Neural progenitor cell (in vitro differentiated cells): ENCODE measurements around the gene TENM3. TPM values are rescaled to one million over a fixed set of nuclear protein-coding genes. Genes with fewer than 3 reads are reported as not detected.

Source experiments
- DNase-seq: peaks from one replicate; pipeline ENCODE4 v3.0.0-alpha.2; 2016; ENCODE audit warnings: low spot score
- H2AFZ ChIP-seq: fragments of 200-600 bp; sonication (generic); replicated peaks from 2 replicates; pipeline ENCODE4 v1.6.1; 2016; ENCODE audit warnings: antibody characterized with exemption
- H3F3A ChIP-seq: fragments of 200-600 bp; sonication (generic); 2 replicates; pipeline ENCODE4 v1.6.1; 2016; ENCODE audit warnings: antibody characterized with exemption, low read depth
- H3K27ac ChIP-seq: fragments of 200-600 bp; sonication (generic); 2 replicates; pipeline ENCODE4 v1.5.1; 2016; ENCODE audit warnings: mild to moderate bottlenecking
- H3K27me3 ChIP-seq: fragments of 200-600 bp; sonication (generic); 2 replicates; pipeline ENCODE4 v1.6.1; 2016; ENCODE audit warnings: mild to moderate bottlenecking, moderate library complexity
- H3K36me3 ChIP-seq: fragments of 200-600 bp; sonication (generic); 2 replicates; pipeline ENCODE4 v1.5.1; 2016
- H3K4me1 ChIP-seq: fragments of 200-600 bp; sonication (generic); 2 replicates; pipeline ENCODE4 v1.6.1; 2016; ENCODE audit warnings: mixed run types
- H3K4me2 ChIP-seq: fragments of 200-600 bp; sonication (generic); 2 replicates; pipeline ENCODE4 v1.6.1; 2016
- H3K4me3 ChIP-seq: fragments of 200-600 bp; sonication (generic); 2 replicates; pipeline ENCODE4 v1.5.1; 2016
- H3K79me2 ChIP-seq: fragments of 200-600 bp; sonication (generic); 2 replicates; pipeline ENCODE4 v1.6.1; 2016; ENCODE audit warnings: low read depth
- H3K9ac ChIP-seq: fragments of 200-600 bp; sonication (generic); 2 replicates; pipeline ENCODE4 v1.6.1; 2016
- H3K9me3 ChIP-seq: fragments of 200-600 bp; sonication (generic); 2 replicates; pipeline ENCODE4 v1.5.1; 2016; ENCODE audit warnings: low read depth
- H4K20me1 ChIP-seq: fragments of 200-600 bp; sonication (generic); 2 replicates; pipeline ENCODE4 v1.6.1; 2016; ENCODE audit warnings: low read depth
- H3K27ac Mint-ChIP-seq: 3 replicates; pipeline ENCODE4 v1.8.0; 2021; ENCODE audit warnings: mixed read lengths
- H3K27me3 Mint-ChIP-seq: 2 replicates; pipeline ENCODE4 v1.8.0; 2022; ENCODE audit warnings: low read depth, mild to moderate bottlenecking, inconsistent platforms, moderate library complexity, mixed read lengths; ENCODE audit not compliant: insufficient read depth
- H3K36me3 Mint-ChIP-seq: 3 replicates; pipeline ENCODE4 v1.8.0; 2021; ENCODE audit warnings: mixed read lengths
- H3K4me1 Mint-ChIP-seq: 3 replicates; pipeline ENCODE4 v1.8.0; 2021; ENCODE audit warnings: mixed read lengths
- H3K4me3 Mint-ChIP-seq: 3 replicates; pipeline ENCODE4 v1.8.0; 2021; ENCODE audit warnings: mild to moderate bottlenecking, moderate library complexity, mixed read lengths
- H3K9me3 Mint-ChIP-seq: 3 replicates; pipeline ENCODE4 v1.8.0; 2020; ENCODE audit warnings: mixed read lengths
- CTCF ChIP-seq: fragments of 200-600 bp; sonication (generic); IDR thresholded peaks from 2 replicates; pipeline ENCODE4 v1.5.1; 2017; ENCODE audit warnings: antibody characterized with exemption, mild to moderate bottlenecking
- EZH2 ChIP-seq: fragments of 200-600 bp; sonication (generic); IDR thresholded peaks from 2 replicates; pipeline ENCODE4 v1.6.1; 2017; ENCODE audit warnings: antibody characterized with exemption, mild to moderate bottlenecking, moderate library complexity
- EZH2phosphoT487 ChIP-seq: fragments of 200-600 bp; sonication (generic); IDR thresholded peaks from 2 replicates; pipeline ENCODE4 v1.6.1; 2017; ENCODE audit warnings: antibody characterized with exemption
- total RNA-seq: library from RNA; depleted of rRNA; stranded (reverse); fragments of >200 nt; gene quantifications from 2 replicates; pipeline ENCODE4 v1.2.3, GENCODE V29; 2015; ENCODE audit warnings: low replicate concordance

TENM3 gene
- total RNA-seq, 1 donor from 2014 or later: 78.7 TPM

DNA sequence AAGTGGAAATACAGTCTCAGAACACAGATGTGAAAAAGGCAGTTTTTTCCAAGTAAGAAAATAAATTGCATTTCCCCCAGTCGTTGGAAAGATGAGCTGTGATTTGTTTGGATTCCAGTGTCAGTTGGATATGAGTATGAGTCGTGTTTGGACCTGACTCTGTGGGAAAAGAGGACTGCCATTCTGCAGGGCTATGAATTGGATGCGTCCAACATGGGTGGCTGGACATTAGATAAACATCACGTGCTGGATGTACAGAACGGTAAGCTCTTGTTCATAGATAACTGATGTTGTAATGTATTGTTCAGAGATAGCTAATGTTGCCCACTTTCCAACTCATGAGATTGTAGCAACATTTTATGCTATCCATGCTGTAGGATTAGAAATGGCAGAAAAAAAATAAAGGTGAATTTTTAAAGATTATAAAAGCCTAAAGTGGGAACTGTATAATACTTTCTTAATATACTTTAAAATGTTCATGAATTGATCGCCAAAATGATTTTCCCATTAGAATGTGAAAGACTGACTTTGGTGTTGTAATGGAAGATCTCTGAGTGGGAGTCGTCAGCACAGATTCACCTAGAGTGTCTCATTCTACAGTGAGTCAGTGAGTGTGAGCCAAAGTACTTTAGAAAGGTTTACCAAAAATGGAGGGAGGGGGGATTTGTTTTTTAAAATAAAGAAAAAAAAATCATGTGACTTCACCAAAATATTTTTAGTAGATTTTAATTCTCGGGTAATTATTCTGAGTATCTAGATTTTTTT is 495.3 kb downstream of the TENM3 start:
- Histone ChIP-seq H2AFZ (no peak overlapping the region), H3K4me1 (no peaks in the 10 kb centered on the region), H3F3A (no peaks in the 10 kb centered on the region), H3K79me2 (no peaks in the 10 kb centered on the region), H3K4me2 (no peak overlapping the region), H4K20me1 (no peaks in the 10 kb centered on the region), H3K27me3 (no peaks in the 10 kb centered on the region), H3K27ac (no peak overlapping the region), H3K4me3 (no peak overlapping the region), H3K36me3 (no peaks in the 10 kb centered on the region), H3K9me3 (no peaks in the 10 kb centered on the region), H3K9ac (no peak overlapping the region)
- Mint-ChIP-seq H3K4me3 (no peak overlapping the region), H3K36me3 (peaks cover 49% of the 10 kb centered on the region), H3K27me3 (peaks cover 4% of the 10 kb centered on the region), H3K27ac (no peak overlapping the region), H3K9me3 (no peaks in the 10 kb centered on the region), H3K4me1 (peaks cover 6% of the 10 kb centered on the region)
- DNase-seq: no peak
- TF ChIP-seq EZH2phosphoT487 (no peak), EZH2 (no peak), CTCF (no peak)

DNA sequence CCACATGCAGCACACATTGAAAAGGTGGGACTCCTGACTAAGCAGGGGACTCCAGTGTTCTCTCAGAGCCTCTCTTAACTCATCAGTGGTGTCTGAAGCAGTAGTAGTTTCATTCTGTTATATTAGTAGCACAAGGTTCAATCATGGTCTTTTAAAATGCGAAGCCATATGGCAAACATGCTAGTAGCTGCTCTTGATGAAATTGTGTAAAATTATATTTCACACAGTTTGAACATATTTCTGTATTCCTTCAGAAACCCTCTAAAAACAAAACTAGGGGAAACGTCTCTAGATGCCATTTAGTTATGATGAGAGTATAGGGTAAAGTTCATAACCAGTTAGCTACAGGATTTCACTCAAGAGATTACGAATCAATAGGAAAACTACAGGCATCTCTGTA is 497.1 kb downstream of the TENM3 start:
- Histone ChIP-seq H3K4me3 (no peak overlapping the region), H2AFZ (no peak overlapping the region), H3K4me1 (no peaks in the 10 kb centered on the region), H3K27ac (no peak overlapping the region), H3F3A (no peaks in the 10 kb centered on the region), H3K36me3 (peaks cover 11% of the 10 kb centered on the region), H3K79me2 (no peaks in the 10 kb centered on the region), H3K9ac (no peak overlapping the region), H3K9me3 (no peaks in the 10 kb centered on the region), H3K27me3 (no peaks in the 10 kb centered on the region), H4K20me1 (no peaks in the 10 kb centered on the region), H3K4me2 (no peak overlapping the region)
- Mint-ChIP-seq H3K9me3 (peaks cover 4% of the 10 kb centered on the region), H3K27me3 (peaks cover 4% of the 10 kb centered on the region), H3K4me1 (peaks cover under 1% of the 10 kb centered on the region), H3K27ac (no peak overlapping the region), H3K36me3 (peaks cover 50% of the 10 kb centered on the region), H3K4me3 (no peak overlapping the region)
- no peak for DNase-seq
- no peak for TF ChIP-seq CTCF
- no peak for TF ChIP-seq EZH2phosphoT487
- no peak for TF ChIP-seq EZH2

DNA sequence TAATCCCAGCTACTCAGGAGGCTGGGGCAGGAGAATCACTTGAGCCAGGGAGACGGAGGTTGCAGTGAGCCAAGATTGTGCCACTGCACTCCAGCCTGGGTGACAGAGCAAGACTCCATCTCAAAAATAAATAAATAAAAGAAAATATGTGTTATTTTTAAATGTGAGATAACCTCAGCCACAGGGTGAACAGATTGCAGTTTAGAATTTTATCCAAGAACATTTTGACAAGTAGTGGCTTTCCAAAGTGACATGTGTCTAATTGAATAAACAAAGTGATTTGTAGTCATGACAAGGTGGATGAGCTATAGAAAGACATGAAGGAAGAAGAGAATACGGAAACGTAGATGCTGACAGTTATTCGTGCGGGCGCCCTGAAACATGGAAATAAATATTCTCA is 497.9 kb downstream of the TENM3 start:
- H3K4me3 Mint-ChIP-seq: no peak overlapping the region
- no peaks in the 10 kb centered on the region for H3K27me3 ChIP-seq
- H3K27ac ChIP-seq: no peak overlapping the region
- H3K9ac ChIP-seq: no peak overlapping the region
- H2AFZ ChIP-seq: no peak overlapping the region
- DNase-seq: no peak
- peaks cover 5% of the 10 kb centered on the region for H3K9me3 Mint-ChIP-seq
- no peaks in the 10 kb centered on the region for H3K79me2 ChIP-seq
- H3K27ac Mint-ChIP-seq: no peak overlapping the region
- H3K36me3 Mint-ChIP-seq: peaks cover 54% of the 10 kb centered on the region
- no peak overlapping the region for H3K4me3 ChIP-seq
- H3K4me2 ChIP-seq: no peak overlapping the region
- no peaks in the 10 kb centered on the region for H3K4me1 ChIP-seq
- peaks cover 4% of the 10 kb centered on the region for H3K27me3 Mint-ChIP-seq
- no peak for TF ChIP-seq EZH2phosphoT487
- TF ChIP-seq CTCF: no peak
- TF ChIP-seq EZH2: no peak
- no peaks in the 10 kb centered on the region for H4K20me1 ChIP-seq
- H3K36me3 ChIP-seq: peaks cover 11% of the 10 kb centered on the region
- no peaks in the 10 kb centered on the region for H3K4me1 Mint-ChIP-seq
- H3F3A ChIP-seq: no peaks in the 10 kb centered on the region
- no peaks in the 10 kb centered on the region for H3K9me3 ChIP-seq
